ENCODE measurements around the gene DNAJA3.

The DNAJA3 gene

DNA sequence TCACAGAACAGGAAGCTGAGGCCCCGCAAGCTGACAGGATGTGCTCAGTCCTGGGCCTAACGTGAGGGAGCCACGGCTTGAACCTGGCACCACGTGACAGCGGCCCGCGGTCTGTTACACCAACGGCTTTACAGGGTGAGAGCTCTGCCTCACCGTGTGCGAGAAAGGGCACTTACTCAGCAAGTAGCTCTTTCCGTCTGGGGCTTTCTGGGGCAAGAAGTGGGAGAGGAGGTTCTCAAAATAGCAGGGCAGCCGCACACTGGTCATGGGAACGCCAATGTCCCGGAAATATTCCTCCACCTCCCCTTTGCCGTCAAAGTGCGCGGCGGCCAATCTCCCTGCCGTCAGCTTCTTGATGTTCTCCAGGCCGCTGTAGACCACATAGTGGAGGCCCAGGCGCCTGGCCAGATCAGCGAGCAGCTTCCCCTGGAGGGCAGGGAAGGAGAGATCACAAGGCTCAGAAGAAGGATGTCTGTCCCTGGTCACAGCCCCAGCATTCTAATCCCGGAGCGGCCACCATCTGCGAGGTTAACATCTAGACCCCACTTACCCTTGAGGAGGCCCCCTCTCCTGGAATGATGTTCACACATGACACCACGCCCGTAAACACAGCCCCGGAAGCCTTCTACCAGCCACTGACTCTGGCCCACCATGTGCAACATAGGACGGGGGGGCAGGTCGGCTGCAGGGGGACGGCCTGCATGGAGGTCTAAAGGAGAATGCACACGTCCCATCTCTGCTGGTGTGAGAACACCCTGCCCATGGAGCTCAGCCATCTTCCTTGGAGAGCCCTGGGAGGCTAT is 40.5 kb downstream of the DNAJA3 start:
- Histone ChIP-seq H3K9me3 (ENCODE audit: control insufficient read depth, low read length) (no peaks in the 10 kb centered on the region), H3K36me3 (ENCODE audit: control insufficient read depth, insufficient read depth, low read length) (peaks cover 25% of the 10 kb centered on the region), H3K4me3 (ENCODE audit: extremely low read depth, insufficient read depth, low read length, poor library complexity, severe bottlenecking) (no peak overlapping the region), H3K4me1 (ENCODE audit: control insufficient read depth, insufficient read depth, low read length, poor library complexity, severe bottlenecking) (peaks cover 15% of the 10 kb centered on the region), H3K27ac (ENCODE audit: low read depth, low read length, severe bottlenecking) (no peak overlapping the region)
- 94 to 98% methylated on average over 26 to 32 of the region's 32 CpGs for WGBS, 2 experiments (ENCODE audit: insufficient coverage in 2 of 2)

DNA sequence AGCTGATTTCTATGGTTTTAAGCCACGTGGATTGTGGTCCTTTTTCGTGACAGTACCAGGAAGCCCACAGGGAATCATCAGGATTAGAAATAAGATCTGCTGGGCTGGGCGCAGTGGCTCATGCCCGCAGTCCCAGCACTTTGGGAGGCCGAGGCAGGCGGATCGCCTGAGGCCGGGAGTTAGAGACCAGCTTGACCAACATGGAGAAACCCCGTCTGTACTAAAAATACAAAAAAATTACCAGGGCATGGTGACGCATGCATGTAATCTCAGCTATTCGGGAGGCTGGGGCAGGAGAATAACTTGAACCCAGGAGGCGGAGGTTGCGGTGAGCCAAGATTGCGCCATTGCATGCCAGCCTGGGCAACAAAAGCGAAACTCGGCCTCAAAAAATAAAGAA is 42.2 kb downstream of the DNAJA3 start:
- Histone ChIP-seq H3K36me3 (ENCODE audit: control insufficient read depth, insufficient read depth, low read length) (peaks cover 18% of the 10 kb centered on the region), H3K4me1 (ENCODE audit: control insufficient read depth, insufficient read depth, low read length, poor library complexity, severe bottlenecking) (peaks cover 15% of the 10 kb centered on the region), H3K9me3 (ENCODE audit: control insufficient read depth, low read length) (no peaks in the 10 kb centered on the region), H3K27ac (ENCODE audit: low read depth, low read length, severe bottlenecking) (no peak overlapping the region), H3K4me3 (ENCODE audit: extremely low read depth, insufficient read depth, low read length, poor library complexity, severe bottlenecking) (no peak overlapping the region)
- WGBS, 2 experiments (ENCODE audit: insufficient coverage in 2 of 2), result 94 to 95% methylated on average over 15 to 16 of the region's 16 CpGs

DNA sequence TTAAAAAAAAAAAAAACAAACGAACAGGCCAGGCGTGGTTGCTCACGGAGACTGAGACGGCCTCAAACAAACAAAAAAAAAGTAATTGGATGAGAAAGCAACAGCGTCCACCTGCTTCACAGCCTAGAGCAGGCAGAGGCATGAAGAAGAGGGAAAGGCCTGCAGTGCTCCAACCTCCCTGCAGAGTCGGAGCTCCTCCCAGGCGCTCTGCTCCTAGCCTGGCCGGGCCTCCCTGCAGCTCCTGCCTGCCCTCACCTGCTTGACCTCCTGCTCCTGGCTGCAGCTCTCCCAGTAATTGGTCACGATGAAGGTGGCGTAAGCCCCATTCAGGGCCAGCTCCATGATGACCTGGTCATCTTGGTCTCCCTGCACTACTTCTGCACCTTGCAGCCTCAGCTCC is 43.3 kb downstream of the DNAJA3 start:
- WGBS, 2 experiments (ENCODE audit: insufficient coverage in 2 of 2), result 98% methylated on average over 9 to 10 of the region's 10 CpGs
- Histone ChIP-seq H3K9me3 (ENCODE audit: control insufficient read depth, low read length) (no peaks in the 10 kb centered on the region), H3K4me3 (ENCODE audit: extremely low read depth, insufficient read depth, low read length, poor library complexity, severe bottlenecking) (no peak overlapping the region), H3K27ac (ENCODE audit: low read depth, low read length, severe bottlenecking) (no peak overlapping the region), H3K36me3 (ENCODE audit: control insufficient read depth, insufficient read depth, low read length) (peaks cover 16% of the 10 kb centered on the region), H3K4me1 (ENCODE audit: control insufficient read depth, insufficient read depth, low read length, poor library complexity, severe bottlenecking) (peaks cover 6% of the 10 kb centered on the region)

DNA sequence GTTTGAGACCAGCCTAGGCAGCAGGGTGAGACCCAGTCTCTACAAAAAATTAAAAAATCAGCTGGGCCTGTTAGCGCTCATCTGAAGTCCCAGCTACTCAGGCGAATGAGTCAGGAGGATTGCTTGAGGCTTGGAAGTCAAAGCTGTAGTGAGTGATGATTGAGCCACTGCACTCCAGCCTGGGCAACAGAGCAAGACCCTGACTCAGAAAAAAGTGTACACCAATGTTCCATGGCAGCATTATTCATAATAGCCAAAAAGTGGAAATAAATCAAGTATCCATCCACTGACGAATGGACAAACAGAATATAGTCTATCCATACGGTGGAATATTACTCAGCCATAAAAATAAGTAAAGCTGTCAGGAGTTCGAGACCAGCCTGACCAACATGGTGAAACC is 46.2 kb downstream of the DNAJA3 start:
- Histone ChIP-seq H3K4me3 (ENCODE audit: extremely low read depth, insufficient read depth, low read length, poor library complexity, severe bottlenecking) (no peak overlapping the region), H3K27ac (ENCODE audit: low read depth, low read length, severe bottlenecking) (no peak overlapping the region), H3K4me1 (ENCODE audit: control insufficient read depth, insufficient read depth, low read length, poor library complexity, severe bottlenecking) (no peaks in the 10 kb centered on the region), H3K9me3 (ENCODE audit: control insufficient read depth, low read length) (peaks cover 8% of the 10 kb centered on the region), H3K36me3 (ENCODE audit: control insufficient read depth, insufficient read depth, low read length) (peaks cover 9% of the 10 kb centered on the region)
- 77 to 87% methylated on average over 2 to 5 of the region's 5 CpGs for WGBS, 2 experiments (ENCODE audit: insufficient coverage in 2 of 2)

DNA sequence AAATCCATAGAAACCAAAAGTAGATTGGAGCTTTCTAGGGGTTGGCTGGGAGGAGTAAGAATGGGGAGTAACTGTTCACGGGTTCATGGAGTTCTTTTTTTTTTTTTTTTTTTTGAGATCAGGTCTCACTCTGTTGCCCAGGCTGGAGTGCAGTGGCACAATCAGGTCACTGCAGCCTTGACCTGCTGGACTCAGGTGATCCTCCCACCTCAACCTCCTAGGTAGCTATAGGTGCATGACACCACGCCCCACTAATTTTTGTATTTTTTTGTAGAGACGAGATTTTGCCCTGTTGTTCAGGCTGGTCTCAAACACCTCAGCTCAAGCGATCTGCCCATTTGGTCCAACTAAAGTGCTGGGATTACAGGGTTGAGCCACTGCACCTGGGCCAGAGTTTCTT is 47.2 kb downstream of the DNAJA3 start:
- peaks cover 8% of the 10 kb centered on the region for H3K9me3 ChIP-seq (ENCODE audit: control insufficient read depth, low read length)
- 100% methylated on average over 2 of the region's 4 CpGs; no CpG with 5 or more reads in 1 of the 2 experiments for WGBS, 2 experiments (ENCODE audit: insufficient coverage in 2 of 2)
- H3K4me3 ChIP-seq (ENCODE audit: extremely low read depth, insufficient read depth, low read length, poor library complexity, severe bottlenecking), result no peak overlapping the region
- no peak overlapping the region for H3K27ac ChIP-seq (ENCODE audit: low read depth, low read length, severe bottlenecking)
- peaks cover under 1% of the 10 kb centered on the region for H3K4me1 ChIP-seq (ENCODE audit: control insufficient read depth, insufficient read depth, low read length, poor library complexity, severe bottlenecking)
- peaks cover 7% of the 10 kb centered on the region for H3K36me3 ChIP-seq (ENCODE audit: control insufficient read depth, insufficient read depth, low read length)

DNA sequence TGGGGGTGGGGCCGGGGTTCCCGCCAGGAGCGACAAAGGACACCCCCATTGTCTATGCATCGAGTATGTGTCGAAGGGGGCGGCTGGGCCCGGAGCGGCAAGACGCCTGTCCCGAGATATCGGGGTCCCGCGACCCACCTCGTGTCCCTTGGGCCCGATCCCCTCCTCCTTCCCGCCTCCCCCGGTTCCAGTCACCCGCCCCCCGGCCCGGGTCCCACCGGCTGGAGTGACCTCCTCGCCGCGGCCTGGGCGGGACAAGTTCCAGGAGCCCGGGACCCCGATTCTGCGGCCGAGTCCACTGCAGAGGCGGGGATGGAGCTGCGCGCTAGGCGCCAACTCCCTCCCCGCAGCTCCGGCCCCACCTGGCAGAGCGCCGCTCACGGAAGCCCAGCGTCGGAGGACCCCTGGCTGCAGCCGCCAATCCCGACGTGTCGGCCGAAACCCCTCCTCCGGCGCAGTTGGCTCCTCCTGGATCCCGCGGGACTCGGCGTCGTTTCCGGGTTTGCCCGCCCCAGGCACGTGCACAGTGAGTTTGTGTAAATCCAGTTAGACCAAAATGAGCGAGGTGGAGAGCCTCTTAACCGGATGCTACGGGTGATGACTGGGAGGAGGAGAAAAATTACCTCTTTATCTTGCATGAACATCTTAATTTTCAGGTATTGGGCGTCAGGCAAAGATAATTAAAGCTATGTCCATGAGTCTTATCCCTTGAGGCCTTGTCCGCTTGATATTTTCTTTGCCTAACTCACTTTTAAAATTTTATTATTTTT is 48.7 kb downstream of the DNAJA3 start, which contains the start of gene NMRAL1:
NMRAL1 (minus strand) TSS at position 434 of the 770 bp plus-strand sequence. CDS start 493 bp downstream, outside the sequence.
- Histone ChIP-seq H3K27ac (ENCODE audit: low read depth, low read length, severe bottlenecking) (no peak within 1 kb of the TSS), H3K4me3 (ENCODE audit: extremely low read depth, insufficient read depth, low read length, poor library complexity, severe bottlenecking) (peak within 1 kb of the TSS; percentile 57), H3K36me3 (ENCODE audit: control insufficient read depth, insufficient read depth, low read length) (peaks cover under 1% of the 10 kb centered on the region), H3K9me3 (ENCODE audit: control insufficient read depth, low read length) (peaks cover 8% of the 10 kb centered on the region), H3K4me1 (ENCODE audit: control insufficient read depth, insufficient read depth, low read length, poor library complexity, severe bottlenecking) (peaks cover 6% of the 10 kb centered on the region)
- WGBS, 2 experiments (ENCODE audit: insufficient coverage in 2 of 2), result 5 to 7% methylated on average over 23 to 35 of the region's 60 CpGs

DNA sequence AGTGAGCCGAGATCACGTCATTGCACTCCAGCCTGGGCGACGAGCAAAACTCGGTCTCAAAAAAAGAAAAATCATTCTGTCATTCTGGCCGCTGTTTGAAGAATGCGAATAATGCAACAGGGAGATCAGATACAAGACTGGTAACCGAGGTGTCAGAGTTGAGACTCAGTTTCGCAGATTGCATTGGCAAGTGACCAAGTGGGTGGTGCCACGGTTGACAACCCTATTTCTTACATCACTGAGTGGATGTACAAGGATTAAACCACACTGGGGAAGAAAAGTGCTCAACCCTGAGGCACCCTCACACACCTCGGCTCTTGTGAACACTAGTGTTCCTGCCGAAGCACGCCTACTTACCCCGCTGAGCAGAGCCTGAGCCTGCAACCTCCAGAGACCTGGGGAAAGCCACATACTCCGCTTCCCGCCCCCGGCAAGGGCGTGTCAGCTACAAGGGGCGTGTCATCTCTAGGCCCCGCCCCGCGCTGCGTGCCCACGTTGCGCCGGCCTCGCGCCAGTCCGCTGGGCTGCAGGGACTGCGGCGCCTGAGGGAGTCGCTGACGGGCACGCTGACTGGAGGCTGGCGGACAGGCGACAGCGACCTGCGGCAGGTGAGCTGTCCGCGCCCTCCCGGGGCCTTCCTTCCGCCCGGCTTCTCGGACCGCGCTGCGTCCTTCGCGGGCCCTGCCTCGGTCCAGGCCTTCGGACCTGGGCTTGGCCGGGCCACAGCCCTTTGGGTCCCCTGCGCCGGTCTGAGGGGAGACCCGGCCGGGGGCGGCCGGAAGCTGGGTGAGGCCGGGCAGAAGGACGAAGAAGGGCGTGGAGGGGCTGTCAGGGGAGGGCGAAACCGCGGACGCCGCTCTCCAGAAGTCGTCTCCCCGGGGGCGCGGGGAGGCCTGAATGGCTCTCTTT is 50.5 kb downstream of the DNAJA3 start, which contains the start of gene HMOX2:
HMOX2 (plus strand) TSS at position 519 of the 909 bp plus-strand sequence. CDS start 29,127 bp downstream, outside the sequence.
- peak within 1 kb of the TSS; percentile 16 for H3K27ac ChIP-seq (ENCODE audit: low read depth, low read length, severe bottlenecking)
- peak within 1 kb of the TSS; percentile 77 for H3K4me3 ChIP-seq (ENCODE audit: extremely low read depth, insufficient read depth, low read length, poor library complexity, severe bottlenecking)
- 15 to 20% methylated on average over 48 to 57 of the region's 70 CpGs for WGBS, 2 experiments (ENCODE audit: insufficient coverage in 2 of 2)

DNA sequence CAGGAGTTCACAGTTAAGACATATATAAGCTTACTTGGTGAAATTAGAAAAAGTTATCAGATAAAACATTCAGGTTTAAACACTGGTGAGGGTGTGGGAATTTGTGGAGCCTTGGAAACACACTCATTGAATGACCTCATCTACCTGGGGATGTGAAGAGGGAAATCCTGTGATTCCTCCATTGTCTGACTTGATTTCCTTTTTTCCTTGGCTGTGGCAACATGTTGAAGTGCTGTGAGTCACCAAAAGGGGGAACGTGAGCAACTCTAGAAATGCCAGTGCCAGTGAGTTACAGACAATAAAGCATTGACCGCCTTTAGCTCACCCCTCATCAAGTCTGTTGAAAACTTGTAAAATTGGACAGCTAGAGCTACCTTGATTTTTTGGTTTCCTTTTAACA is 52.3 kb downstream of the DNAJA3 start:
- H3K4me3 ChIP-seq (ENCODE audit: extremely low read depth, insufficient read depth, low read length, poor library complexity, severe bottlenecking), result no peak overlapping the region
- H3K27ac ChIP-seq (ENCODE audit: low read depth, low read length, severe bottlenecking), result no peak overlapping the region
- peaks cover 3% of the 10 kb centered on the region for H3K36me3 ChIP-seq (ENCODE audit: control insufficient read depth, insufficient read depth, low read length)
- H3K4me1 ChIP-seq (ENCODE audit: control insufficient read depth, insufficient read depth, low read length, poor library complexity, severe bottlenecking), result peaks cover 6% of the 10 kb centered on the region
- peaks cover 8% of the 10 kb centered on the region for H3K9me3 ChIP-seq (ENCODE audit: control insufficient read depth, low read length)
- 33 to 63% methylated on average over 1 to 2 of the region's 2 CpGs for WGBS, 2 experiments (ENCODE audit: insufficient coverage in 2 of 2)

More for the DNA sequence above, 50.5 kb downstream of the DNAJA3 start, which contains the start of gene HMOX2:
- Histone ChIP-seq H3K9me3 (ENCODE audit: control insufficient read depth, low read length) (peaks cover 8% of the 10 kb centered on the region), H3K36me3 (ENCODE audit: control insufficient read depth, insufficient read depth, low read length) (no peaks in the 10 kb centered on the region), H3K4me1 (ENCODE audit: control insufficient read depth, insufficient read depth, low read length, poor library complexity, severe bottlenecking) (peaks cover 6% of the 10 kb centered on the region)

DNA sequence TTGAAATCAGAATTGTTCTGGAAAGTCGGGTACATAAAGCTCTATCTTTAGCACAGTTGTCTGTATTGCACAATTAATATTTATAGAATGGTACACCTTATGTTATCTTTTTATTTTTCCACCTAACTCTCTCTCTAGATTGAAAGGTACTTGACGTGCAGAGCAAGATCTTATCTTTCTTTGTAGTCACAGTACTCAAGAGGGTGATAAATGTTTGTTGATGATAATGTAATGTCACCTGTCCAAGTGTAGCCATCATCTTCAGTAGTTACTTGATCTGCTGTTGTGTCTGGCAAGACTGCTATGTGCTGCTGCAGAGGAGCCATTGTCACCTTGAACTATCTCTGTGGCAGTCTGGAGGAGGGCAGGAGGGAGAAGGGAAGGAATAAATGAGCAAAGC is 55.9 kb downstream of the DNAJA3 start:
- H3K9me3 ChIP-seq (ENCODE audit: control insufficient read depth, low read length), result no peaks in the 10 kb centered on the region
- H3K4me1 ChIP-seq (ENCODE audit: control insufficient read depth, insufficient read depth, low read length, poor library complexity, severe bottlenecking), result peaks cover 11% of the 10 kb centered on the region
- H3K36me3 ChIP-seq (ENCODE audit: control insufficient read depth, insufficient read depth, low read length), result peaks cover 32% of the 10 kb centered on the region
- no peak overlapping the region for H3K27ac ChIP-seq (ENCODE audit: low read depth, low read length, severe bottlenecking)
- no CpG with 5 or more reads among the region's 2 CpGs for WGBS, 2 experiments (ENCODE audit: insufficient coverage in 2 of 2)
- no peak overlapping the region for H3K4me3 ChIP-seq (ENCODE audit: extremely low read depth, insufficient read depth, low read length, poor library complexity, severe bottlenecking)

DNA sequence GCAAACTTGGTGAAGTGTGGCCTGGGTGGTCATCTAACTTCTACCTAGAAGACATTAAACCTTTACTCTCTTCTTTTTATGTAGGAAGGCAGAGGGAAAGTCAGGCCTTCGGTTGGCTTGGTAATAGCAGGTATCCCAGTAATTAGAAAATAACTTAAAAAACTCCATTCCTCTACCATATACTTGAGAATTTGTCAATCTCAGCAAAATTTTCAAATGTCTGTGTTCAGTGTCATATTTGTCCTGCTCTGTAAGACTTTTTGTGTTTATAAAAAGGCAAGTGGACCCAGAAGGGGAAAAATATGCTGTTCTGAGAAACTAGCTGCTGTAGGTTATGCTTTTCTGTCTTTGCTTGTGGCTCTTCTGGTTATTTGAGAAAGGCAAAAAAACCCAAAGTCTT is 56.3 kb downstream of the DNAJA3 start:
- WGBS, 2 experiments (ENCODE audit: insufficient coverage in 2 of 2), result no CpG with 5 or more reads among the region's 1 CpG

More for the DNA sequence above, 56.3 kb downstream of the DNAJA3 start:
- H3K4me1 ChIP-seq (ENCODE audit: control insufficient read depth, insufficient read depth, low read length, poor library complexity, severe bottlenecking), result peaks cover 11% of the 10 kb centered on the region
- no peak overlapping the region for H3K4me3 ChIP-seq (ENCODE audit: extremely low read depth, insufficient read depth, low read length, poor library complexity, severe bottlenecking)
- H3K27ac ChIP-seq (ENCODE audit: low read depth, low read length, severe bottlenecking), result no peak overlapping the region
- H3K9me3 ChIP-seq (ENCODE audit: control insufficient read depth, low read length), result no peaks in the 10 kb centered on the region
- H3K36me3 ChIP-seq (ENCODE audit: control insufficient read depth, insufficient read depth, low read length), result peaks cover 32% of the 10 kb centered on the region

Data from mesodermal cell (in vitro differentiated cells).